Measurements from ENCODE around the gene ALDH5A1.
A peak's percentile ranks its signal among the peaks of the same experiment; 100 is the strongest.

The ALDH5A1 gene

DNA sequence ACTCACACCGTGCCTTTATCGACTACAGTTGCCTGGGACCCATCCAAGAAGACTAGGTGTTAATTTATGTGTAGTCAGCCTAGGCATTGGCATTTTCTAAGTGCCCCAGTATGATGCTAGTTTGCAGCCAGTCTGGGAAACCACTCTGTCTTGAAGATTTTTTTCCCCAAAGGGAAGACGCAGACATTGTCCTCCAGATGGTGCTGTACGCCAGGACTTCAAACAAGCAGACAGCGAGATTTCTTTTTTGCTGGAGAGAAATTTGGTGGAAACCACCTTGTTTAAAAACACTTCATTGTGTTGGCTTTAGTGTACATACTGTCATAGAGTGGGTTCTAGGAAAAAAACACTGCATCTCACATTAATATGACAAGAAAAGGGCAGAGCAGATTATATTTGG is 30.0 kb downstream of the ALDH5A1 start:
- no peak overlapping the region for H4K91ac ChIP-seq (ENCODE audit: low read depth, low read length)

DNA sequence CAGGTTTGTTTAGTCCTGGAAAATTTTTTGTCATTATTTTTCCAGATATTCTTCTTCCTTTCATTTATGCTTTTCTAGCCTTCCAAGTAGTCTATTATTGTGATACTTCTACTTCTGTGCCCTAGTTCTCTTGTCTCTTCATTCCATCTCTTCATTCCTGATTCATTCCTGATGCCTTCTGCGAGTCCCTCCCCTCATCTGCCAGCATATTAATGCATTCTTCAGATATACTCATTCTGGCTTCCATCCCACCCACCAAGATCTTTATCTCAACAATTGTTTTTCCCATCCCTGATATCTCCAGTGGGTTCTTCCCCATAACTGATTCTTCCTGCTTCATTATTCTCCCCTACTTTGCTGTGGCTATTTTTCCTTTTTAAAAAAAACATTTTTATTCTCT is 35.2 kb downstream of the ALDH5A1 start:
- Histone ChIP-seq H3K27me3 (ENCODE audit: insufficient read depth, low read length) (no peaks in the 10 kb centered on the region), H2AK5ac (ENCODE audit: low read length) (no peak overlapping the region), H2BK12ac (ENCODE audit: low read length) (no peak overlapping the region), H3K14ac (ENCODE audit: low read length) (no peak overlapping the region), H4K91ac (ENCODE audit: low read depth, low read length) (no peak overlapping the region), H3K9ac (ENCODE audit: low read length) (no peak overlapping the region), H3K4me2 (ENCODE audit: low read length) (no peak overlapping the region), H4K8ac (ENCODE audit: low read depth, low read length) (no peak overlapping the region), H2BK120ac (ENCODE audit: insufficient read depth, low read length, poor library complexity) (no peak overlapping the region), H2AFZ (ENCODE audit: insufficient read depth, low read length, poor library complexity) (no peak overlapping the region), H3K4me3 (ENCODE audit: low read depth, low read length) (no peak overlapping the region), H3K4me1 (ENCODE audit: control insufficient read depth in 1 of 2, insufficient read depth in 2 of 2, low read length in 2 of 2) (no peaks in the 10 kb centered on the region), H3K36me3 (ENCODE audit: control insufficient read depth in 1 of 2, insufficient read depth in 2 of 2, low read length in 2 of 2) (no peaks in the 10 kb centered on the region), H2BK5ac (ENCODE audit: low read depth, low read length, poor library complexity) (no peak overlapping the region), H3K9me3 (ENCODE audit: insufficient read depth, low read depth, low read length) (no peaks in the 10 kb centered on the region), H3K79me2 (ENCODE audit: control insufficient read depth, insufficient read depth, low read length, poor library complexity) (no peaks in the 10 kb centered on the region), H3K4ac (ENCODE audit: low read depth, low read length) (no peak overlapping the region), H3K18ac (ENCODE audit: low read length) (no peak overlapping the region), H3K79me1 (ENCODE audit: low read length) (no peaks in the 10 kb centered on the region), H3K27ac (ENCODE audit: low read depth, low read length) (no peak overlapping the region), H4K12ac (ENCODE audit: low read depth, low read length) (no peak overlapping the region), H3K23ac (ENCODE audit: low read length) (no peak overlapping the region)
- WGBS (ENCODE audit: extremely low coverage, insufficient coverage, insufficient read length) = no CpG with 5 or more reads among the region's 1 CpG
- peak; percentile 35 to 70 for DNase-seq

More for the DNA sequence above, 30.0 kb downstream of the ALDH5A1 start:
- no peaks in the 10 kb centered on the region for H3K36me3 ChIP-seq (ENCODE audit: control insufficient read depth in 1 of 2, insufficient read depth in 2 of 2, low read length in 2 of 2)
- no peak overlapping the region for H2BK120ac ChIP-seq (ENCODE audit: insufficient read depth, low read length, poor library complexity)
- no peak overlapping the region for H3K23ac ChIP-seq (ENCODE audit: low read length)
- H3K79me1 ChIP-seq (ENCODE audit: low read length) = no peaks in the 10 kb centered on the region
- no peak overlapping the region for H3K4me3 ChIP-seq (ENCODE audit: low read depth, low read length)
- no peak overlapping the region for H3K14ac ChIP-seq (ENCODE audit: low read length)
- H3K9me3 ChIP-seq (ENCODE audit: insufficient read depth, low read depth, low read length) = no peaks in the 10 kb centered on the region
- no peak overlapping the region for H2AK5ac ChIP-seq (ENCODE audit: low read length)
- H3K4me1 ChIP-seq (ENCODE audit: control insufficient read depth in 1 of 2, insufficient read depth in 2 of 2, low read length in 2 of 2) = no peaks in the 10 kb centered on the region
- H3K27ac ChIP-seq (ENCODE audit: low read depth, low read length) = no peak overlapping the region
- H2AFZ ChIP-seq (ENCODE audit: insufficient read depth, low read length, poor library complexity) = no peak overlapping the region
- H3K4me2 ChIP-seq (ENCODE audit: low read length) = no peak overlapping the region
- H3K79me2 ChIP-seq (ENCODE audit: control insufficient read depth, insufficient read depth, low read length, poor library complexity) = no peaks in the 10 kb centered on the region
- H4K12ac ChIP-seq (ENCODE audit: low read depth, low read length) = no peak overlapping the region
- H3K9ac ChIP-seq (ENCODE audit: low read length) = no peak overlapping the region
- H2BK12ac ChIP-seq (ENCODE audit: low read length) = no peak overlapping the region
- WGBS (ENCODE audit: extremely low coverage, insufficient coverage, insufficient read length) = no CpG with 5 or more reads among the region's 5 CpGs
- peak; percentile 20 to 74 for DNase-seq
- H4K8ac ChIP-seq (ENCODE audit: low read depth, low read length) = no peak overlapping the region
- no peak overlapping the region for H2BK5ac ChIP-seq (ENCODE audit: low read depth, low read length, poor library complexity)
- no peaks in the 10 kb centered on the region for H3K27me3 ChIP-seq (ENCODE audit: insufficient read depth, low read length)
- no peak overlapping the region for H3K4ac ChIP-seq (ENCODE audit: low read depth, low read length)
- H3K18ac ChIP-seq (ENCODE audit: low read length) = no peak overlapping the region

DNA sequence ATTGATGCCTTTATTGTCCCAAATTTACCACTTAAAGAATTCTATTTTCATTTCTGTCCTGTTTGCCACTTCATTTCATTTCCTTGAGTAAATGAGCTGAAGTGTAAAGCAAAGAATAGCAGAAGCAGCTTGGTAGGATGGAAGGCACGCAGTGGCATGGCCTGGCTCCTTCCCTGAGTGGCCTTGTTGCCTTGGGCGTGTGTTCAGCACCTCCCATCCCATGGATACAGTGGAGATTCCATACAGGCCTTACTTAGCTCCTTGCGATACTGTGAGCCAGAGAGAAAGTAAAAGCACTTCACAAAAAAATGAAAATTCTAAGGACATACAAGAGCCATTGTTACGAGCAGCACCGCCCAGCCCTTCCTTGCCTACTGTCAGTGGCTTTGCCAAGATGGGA is 39.6 kb downstream of the ALDH5A1 start:
- Histone ChIP-seq H3K18ac (ENCODE audit: low read length) (no peak overlapping the region), H4K12ac (ENCODE audit: low read depth, low read length) (no peak overlapping the region), H3K79me2 (ENCODE audit: control insufficient read depth, insufficient read depth, low read length, poor library complexity) (no peaks in the 10 kb centered on the region), H3K4me2 (ENCODE audit: low read length) (no peak overlapping the region), H3K23ac (ENCODE audit: low read length) (no peak overlapping the region), H3K36me3 (ENCODE audit: control insufficient read depth in 1 of 2, insufficient read depth in 2 of 2, low read length in 2 of 2) (no peaks in the 10 kb centered on the region), H2AK5ac (ENCODE audit: low read length) (no peak overlapping the region), H3K9me3 (ENCODE audit: insufficient read depth, low read depth, low read length) (no peaks in the 10 kb centered on the region), H4K8ac (ENCODE audit: low read depth, low read length) (no peak overlapping the region), H2BK5ac (ENCODE audit: low read depth, low read length, poor library complexity) (no peak overlapping the region), H3K4me1 (ENCODE audit: control insufficient read depth in 1 of 2, insufficient read depth in 2 of 2, low read length in 2 of 2) (no peaks in the 10 kb centered on the region), H3K9ac (ENCODE audit: low read length) (no peak overlapping the region), H2BK120ac (ENCODE audit: insufficient read depth, low read length, poor library complexity) (no peak overlapping the region), H4K91ac (ENCODE audit: low read depth, low read length) (no peak overlapping the region), H3K79me1 (ENCODE audit: low read length) (no peaks in the 10 kb centered on the region), H2AFZ (ENCODE audit: insufficient read depth, low read length, poor library complexity) (no peak overlapping the region), H3K4me3 (ENCODE audit: low read depth, low read length) (no peak overlapping the region), H3K27me3 (ENCODE audit: insufficient read depth, low read length) (no peaks in the 10 kb centered on the region), H2BK12ac (ENCODE audit: low read length) (no peak overlapping the region), H3K27ac (ENCODE audit: low read depth, low read length) (no peak overlapping the region), H3K4ac (ENCODE audit: low read depth, low read length) (no peak overlapping the region), H3K14ac (ENCODE audit: low read length) (no peak overlapping the region)
- no CpG with 5 or more reads among the region's 5 CpGs for WGBS (ENCODE audit: extremely low coverage, insufficient coverage, insufficient read length)
- no peak for DNase-seq

DNA sequence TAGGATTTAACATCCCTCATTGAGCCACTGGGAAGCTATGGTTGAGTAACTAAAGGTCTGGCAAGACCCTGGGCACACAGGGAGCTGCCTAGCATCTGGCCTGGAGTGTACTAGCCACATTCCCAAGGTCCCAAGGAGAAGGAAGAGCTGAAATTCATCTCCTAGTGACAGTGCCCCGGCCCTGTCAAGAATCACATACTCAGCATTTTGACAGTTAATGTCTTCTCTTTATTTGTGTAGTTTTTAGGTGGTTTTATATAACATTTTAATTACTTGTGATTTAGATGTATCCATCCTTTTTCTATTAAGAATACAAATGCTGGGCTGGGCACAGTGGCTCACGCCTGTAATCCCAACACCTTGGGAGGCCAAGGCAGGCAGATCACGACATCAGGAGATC is 40.4 kb downstream of the ALDH5A1 start:
- no peak overlapping the region for H3K23ac ChIP-seq (ENCODE audit: low read length)

More for the DNA sequence above, 40.4 kb downstream of the ALDH5A1 start:
- H3K79me2 ChIP-seq (ENCODE audit: control insufficient read depth, insufficient read depth, low read length, poor library complexity) = no peaks in the 10 kb centered on the region
- no peaks in the 10 kb centered on the region for H3K4me1 ChIP-seq (ENCODE audit: control insufficient read depth in 1 of 2, insufficient read depth in 2 of 2, low read length in 2 of 2)
- no peak overlapping the region for H4K91ac ChIP-seq (ENCODE audit: low read depth, low read length)
- no peak overlapping the region for H4K8ac ChIP-seq (ENCODE audit: low read depth, low read length)
- H3K4me3 ChIP-seq (ENCODE audit: low read depth, low read length) = no peak overlapping the region
- no peaks in the 10 kb centered on the region for H3K9me3 ChIP-seq (ENCODE audit: insufficient read depth, low read depth, low read length)
- H3K9ac ChIP-seq (ENCODE audit: low read length) = no peak overlapping the region
- H3K27ac ChIP-seq (ENCODE audit: low read depth, low read length) = no peak overlapping the region
- no peak overlapping the region for H2BK5ac ChIP-seq (ENCODE audit: low read depth, low read length, poor library complexity)
- no peak overlapping the region for H2AK5ac ChIP-seq (ENCODE audit: low read length)
- no CpG with 5 or more reads among the region's 3 CpGs for WGBS (ENCODE audit: extremely low coverage, insufficient coverage, insufficient read length)
- no peak overlapping the region for H2AFZ ChIP-seq (ENCODE audit: insufficient read depth, low read length, poor library complexity)
- no peak overlapping the region for H3K4me2 ChIP-seq (ENCODE audit: low read length)
- no peaks in the 10 kb centered on the region for H3K36me3 ChIP-seq (ENCODE audit: control insufficient read depth in 1 of 2, insufficient read depth in 2 of 2, low read length in 2 of 2)
- H3K14ac ChIP-seq (ENCODE audit: low read length) = no peak overlapping the region
- H3K18ac ChIP-seq (ENCODE audit: low read length) = no peak overlapping the region
- no peak overlapping the region for H3K4ac ChIP-seq (ENCODE audit: low read depth, low read length)
- no peak overlapping the region for H4K12ac ChIP-seq (ENCODE audit: low read depth, low read length)
- H3K27me3 ChIP-seq (ENCODE audit: insufficient read depth, low read length) = no peaks in the 10 kb centered on the region
- H3K79me1 ChIP-seq (ENCODE audit: low read length) = no peaks in the 10 kb centered on the region
- H2BK120ac ChIP-seq (ENCODE audit: insufficient read depth, low read length, poor library complexity) = no peak overlapping the region
- no peak overlapping the region for H2BK12ac ChIP-seq (ENCODE audit: low read length)
- no peak for DNase-seq

Data from trophoblast cell (in vitro differentiated cells and primary cell).